OCI-LY1 (cell line): ENCODE data around the gene GRM7.

Experiments used
- H2AFZ ChIP-seq: fragments of 200-600 bp; sonication (generic), shearing (Covaris generic); 2 replicates; pipeline ENCODE4 v1.6.0; 2014; ENCODE audit warnings: antibody characterized with exemption, mild to moderate bottlenecking, low read length
- H3F3A ChIP-seq: fragments of 200-600 bp; sonication (generic), shearing (Covaris generic); 2 replicates; pipeline ENCODE4 v1.6.0; 2014; ENCODE audit warnings: mild to moderate bottlenecking, antibody characterized with exemption, low read length, moderate library complexity; ENCODE audit not compliant: insufficient read depth
- H3K27ac ChIP-seq: fragments of 200-600 bp; sonication (generic); 2 replicates; pipeline ENCODE4 v1.5.1; 2014; ENCODE audit warnings: low read length, mixed run types, mild to moderate bottlenecking, low read depth; ENCODE audit not compliant: poor library complexity, severe bottlenecking
- H3K27me3 ChIP-seq: fragments of 200-600 bp; sonication (generic); 2 replicates; pipeline ENCODE4 v1.6.0; 2014; ENCODE audit warnings: antibody characterized with exemption, mild to moderate bottlenecking, low read length, moderate library complexity; ENCODE audit not compliant: insufficient read depth
- H3K36me3 ChIP-seq: fragments of 200-600 bp; sonication (generic); 2 replicates; pipeline ENCODE4 v1.6.1; 2014; ENCODE audit warnings: mild to moderate bottlenecking, antibody characterized with exemption, low read length, moderate library complexity, mixed read lengths; ENCODE audit not compliant: insufficient read depth
- H3K4me1 ChIP-seq: fragments of 200-600 bp; sonication (generic); 2 replicates; pipeline ENCODE4 v1.5.1; 2014; ENCODE audit warnings: mild to moderate bottlenecking, low read length, moderate library complexity; ENCODE audit not compliant: insufficient read depth, severe bottlenecking
- H3K4me2 ChIP-seq: fragments of 200-600 bp; sonication (generic), shearing (Covaris generic); 2 replicates; pipeline ENCODE4 v1.6.1; 2014; ENCODE audit warnings: low read length
- H3K4me3 ChIP-seq: fragments of 200-600 bp; sonication (generic); 2 replicates; pipeline ENCODE4 v1.5.1; 2014; ENCODE audit warnings: low read length, low read depth, mild to moderate bottlenecking, mixed read lengths; ENCODE audit not compliant: poor library complexity, severe bottlenecking
- H3K79me2 ChIP-seq: fragments of 200-600 bp; shearing (Covaris generic); 2 replicates; pipeline ENCODE4 v1.6.1; 2016; ENCODE audit warnings: mixed run types, low read length, mixed read lengths; ENCODE audit not compliant: insufficient read depth
- H3K9ac ChIP-seq: fragments of 200-600 bp; sonication (generic), shearing (Covaris generic); 2 replicates; pipeline ENCODE4 v1.6.1; 2014; ENCODE audit warnings: mild to moderate bottlenecking, low read length, mixed read lengths
- H3K9me2 ChIP-seq: fragments of 200-600 bp; sonication (generic), shearing (Covaris generic); 2 replicates; pipeline ENCODE4 v1.6.1; 2014; ENCODE audit warnings: low read depth, mild to moderate bottlenecking, low read length, mixed read lengths
- H3K9me3 ChIP-seq: fragments of 200-600 bp; shearing (Covaris generic); 2 replicates; pipeline ENCODE4 v1.6.1; 2014; ENCODE audit warnings: low read length, mixed read lengths
- H4K20me1 ChIP-seq: fragments of 200-600 bp; sonication (generic), shearing (Covaris generic); 2 replicates; pipeline ENCODE4 v1.6.0; 2016; ENCODE audit warnings: mild to moderate bottlenecking, low read length; ENCODE audit not compliant: insufficient read depth
- CTCF ChIP-seq: fragments of 200-600 bp; sonication (generic), shearing (Covaris generic); IDR thresholded peaks from 2 replicates; pipeline ENCODE4 v1.5.1; 2017; ENCODE audit warnings: mild to moderate bottlenecking, antibody characterized with exemption, low read length, moderate library complexity, mixed read lengths
- EZH2 ChIP-seq: fragments of 200-600 bp; sonication (generic), shearing (Covaris generic); IDR thresholded peaks from 2 replicates; pipeline ENCODE4 v1.8.0; 2017; ENCODE audit warnings: borderline replicate concordance, mixed run types, mild to moderate bottlenecking, antibody characterized with exemption, low read length, moderate library complexity, mixed read lengths

GRM7 gene

DNA sequence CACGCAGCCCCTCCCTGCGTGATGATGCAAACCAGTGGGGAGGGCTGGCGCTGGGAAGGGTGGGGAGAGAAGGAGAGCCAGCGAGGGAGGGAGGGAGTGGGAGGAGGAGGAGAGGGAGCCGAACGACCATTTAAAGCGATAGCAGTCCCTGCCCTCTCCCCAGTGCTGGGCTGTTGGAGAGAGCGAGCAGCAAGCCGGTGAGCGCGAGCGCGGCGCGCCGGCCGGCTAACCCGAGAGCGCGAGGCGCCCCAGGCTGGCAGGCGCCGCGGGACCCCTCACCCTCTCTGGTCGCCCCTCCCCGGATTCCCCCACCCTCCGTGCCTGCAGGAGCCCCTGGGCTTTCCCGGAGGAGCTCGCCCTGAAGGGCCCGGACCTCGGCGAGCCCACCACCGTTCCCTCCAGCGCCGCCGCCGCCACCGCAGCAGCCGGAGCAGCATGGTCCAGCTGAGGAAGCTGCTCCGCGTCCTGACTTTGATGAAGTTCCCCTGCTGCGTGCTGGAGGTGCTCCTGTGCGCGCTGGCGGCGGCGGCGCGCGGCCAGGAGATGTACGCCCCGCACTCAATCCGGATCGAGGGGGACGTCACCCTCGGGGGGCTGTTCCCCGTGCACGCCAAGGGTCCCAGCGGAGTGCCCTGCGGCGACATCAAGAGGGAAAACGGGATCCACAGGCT is at the start of gene GRM7:
Gene GRM7, plus strand, starts transcription at position 162 of the 671 bp plus-strand sequence.
- no peak within 1 kb of the TSS for H3K4me2 ChIP-seq
- H3K9me3 ChIP-seq: no peaks in the 10 kb centered on the region
- H3K4me1 ChIP-seq: no peaks in the 10 kb centered on the region
- no peaks in the 10 kb centered on the region for H3K27me3 ChIP-seq
- no peaks in the 10 kb centered on the region for H3K36me3 ChIP-seq
- H3K27ac ChIP-seq: no peak within 1 kb of the TSS
- no peak within 1 kb of the TSS for H2AFZ ChIP-seq
- no peaks in the 10 kb centered on the region for H4K20me1 ChIP-seq
- H3K79me2 ChIP-seq: no peaks in the 10 kb centered on the region
- no peaks in the 10 kb centered on the region for H3K9me2 ChIP-seq
- H3F3A ChIP-seq: no peaks in the 10 kb centered on the region
- H3K9ac ChIP-seq: no peak within 1 kb of the TSS
- no peak for TF ChIP-seq EZH2
- no peak for TF ChIP-seq CTCF
- no peak within 1 kb of the TSS for H3K4me3 ChIP-seq

DNA sequence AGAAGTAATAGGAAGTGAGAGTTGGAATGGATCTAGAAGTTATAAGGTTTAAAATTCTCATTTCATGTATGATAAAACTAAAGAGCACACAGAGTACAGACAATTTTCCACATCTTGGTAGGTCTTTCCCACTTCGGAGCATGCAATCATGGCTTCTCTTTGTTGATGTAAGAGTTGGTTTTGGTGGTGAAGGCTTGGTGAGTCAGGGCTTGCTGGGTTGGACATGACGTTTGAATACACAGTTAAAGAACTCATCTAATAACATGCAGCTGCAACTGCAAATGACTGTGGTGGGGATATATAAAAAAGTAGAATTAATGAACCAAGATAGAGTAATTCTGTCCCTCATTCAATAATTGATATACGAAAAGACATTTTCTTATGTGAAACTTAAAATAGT is 39.5 kb upstream of the GRM7 start:
- Histone ChIP-seq H3F3A (no peaks in the 10 kb centered on the region), H3K36me3 (no peaks in the 10 kb centered on the region), H3K27ac (no peak overlapping the region), H3K9me3 (no peaks in the 10 kb centered on the region), H3K9me2 (no peaks in the 10 kb centered on the region), H3K79me2 (no peaks in the 10 kb centered on the region), H3K27me3 (no peaks in the 10 kb centered on the region), H3K9ac (no peak overlapping the region), H3K4me1 (no peaks in the 10 kb centered on the region), H3K4me3 (no peak overlapping the region), H4K20me1 (no peaks in the 10 kb centered on the region), H3K4me2 (no peak overlapping the region), H2AFZ (no peak overlapping the region)
- TF ChIP-seq EZH2: no peak
- no peak for TF ChIP-seq CTCF

DNA sequence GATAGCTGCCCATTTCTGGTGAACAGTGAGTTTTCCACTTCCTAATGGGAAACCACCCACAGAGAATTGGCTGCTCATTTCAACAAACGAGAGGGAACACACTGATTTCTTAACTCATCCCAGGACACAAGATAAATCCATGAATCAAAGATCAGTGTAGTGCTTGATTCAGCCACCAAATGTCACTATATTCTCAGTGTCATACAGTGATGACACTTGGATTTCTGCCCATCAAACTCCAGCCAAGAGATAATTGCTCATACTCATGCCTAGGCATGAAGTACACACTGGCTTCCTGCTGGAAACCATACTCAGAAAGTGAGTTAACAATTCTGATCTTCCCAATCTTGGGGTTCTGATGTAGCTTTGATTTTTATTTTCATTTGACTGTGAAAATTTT is 35.4 kb upstream of the GRM7 start:
- H3K9me2 ChIP-seq: no peaks in the 10 kb centered on the region
- no peaks in the 10 kb centered on the region for H3K27me3 ChIP-seq
- no peaks in the 10 kb centered on the region for H3F3A ChIP-seq
- H2AFZ ChIP-seq: no peak overlapping the region
- no peaks in the 10 kb centered on the region for H3K9me3 ChIP-seq
- H3K79me2 ChIP-seq: no peaks in the 10 kb centered on the region
- no peak overlapping the region for H3K4me3 ChIP-seq
- H3K27ac ChIP-seq: no peak overlapping the region
- TF ChIP-seq EZH2 (no peak), CTCF (no peak)
- H3K36me3 ChIP-seq: no peaks in the 10 kb centered on the region
- H4K20me1 ChIP-seq: no peaks in the 10 kb centered on the region
- H3K9ac ChIP-seq: no peak overlapping the region
- H3K4me2 ChIP-seq: no peak overlapping the region
- H3K4me1 ChIP-seq: no peaks in the 10 kb centered on the region
